NCI-H2107 (cell line): Measurements from ENCODE around the gene CARMIL1.

ENCODE experiments used
- DNase-seq: peaks from one replicate; lab custom pipeline; 2025; lab: John Stamatoyannopoulos, UW

CARMIL1 gene

DNA sequence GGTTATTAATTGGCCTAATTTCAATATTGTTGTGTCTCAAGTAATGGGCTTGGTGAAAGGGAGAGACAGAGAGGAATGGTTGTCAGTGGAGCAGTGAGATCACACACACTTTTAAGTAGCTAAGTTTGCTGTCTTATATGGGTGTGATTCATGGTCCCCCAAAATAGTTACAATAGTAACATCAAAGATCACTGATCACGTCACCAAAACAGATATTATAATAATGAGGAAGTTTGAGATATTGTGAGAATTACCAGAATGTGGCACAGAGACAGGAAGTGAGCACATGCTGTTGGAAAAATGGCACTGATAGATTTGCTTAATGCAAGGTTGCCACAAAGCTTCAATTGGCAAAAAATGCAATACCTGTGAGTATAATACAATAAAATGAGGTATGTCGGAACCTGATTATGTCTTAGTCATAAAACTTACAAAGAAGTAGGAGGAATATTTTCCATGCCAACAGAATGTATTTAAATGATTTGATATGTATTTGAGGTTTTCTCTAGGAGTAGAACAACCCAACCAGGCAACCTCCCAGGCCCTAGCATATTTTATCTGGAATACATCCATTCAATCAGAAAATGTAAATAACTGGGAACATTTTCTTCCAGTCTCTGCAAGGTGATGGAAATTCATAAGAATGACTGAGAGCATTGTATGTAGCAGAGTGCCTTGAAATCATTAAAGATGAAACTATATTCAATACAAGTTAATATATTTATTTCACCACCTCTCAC, 167.8 kb downstream of the CARMIL1 start:
- DNase-seq, result no peak

DNA sequence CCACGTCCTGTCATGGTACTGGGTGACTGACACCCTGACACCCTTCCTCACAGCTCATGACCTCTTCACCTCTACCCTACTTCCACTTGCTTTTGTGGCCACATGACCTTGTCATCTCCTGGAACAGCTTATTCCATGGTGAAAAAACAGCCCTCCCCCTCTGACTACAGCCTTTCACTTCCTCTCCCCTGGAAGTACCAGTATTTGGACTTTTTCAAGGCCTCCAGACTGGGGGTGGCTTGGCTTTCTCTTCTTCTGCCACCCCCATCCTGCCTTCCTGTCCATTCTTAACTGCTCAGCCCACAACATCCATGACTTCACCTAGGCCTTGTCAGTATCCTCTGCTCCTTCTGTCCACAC, 168.4 kb downstream of the CARMIL1 start:
- DNase-seq, result no peak

DNA sequence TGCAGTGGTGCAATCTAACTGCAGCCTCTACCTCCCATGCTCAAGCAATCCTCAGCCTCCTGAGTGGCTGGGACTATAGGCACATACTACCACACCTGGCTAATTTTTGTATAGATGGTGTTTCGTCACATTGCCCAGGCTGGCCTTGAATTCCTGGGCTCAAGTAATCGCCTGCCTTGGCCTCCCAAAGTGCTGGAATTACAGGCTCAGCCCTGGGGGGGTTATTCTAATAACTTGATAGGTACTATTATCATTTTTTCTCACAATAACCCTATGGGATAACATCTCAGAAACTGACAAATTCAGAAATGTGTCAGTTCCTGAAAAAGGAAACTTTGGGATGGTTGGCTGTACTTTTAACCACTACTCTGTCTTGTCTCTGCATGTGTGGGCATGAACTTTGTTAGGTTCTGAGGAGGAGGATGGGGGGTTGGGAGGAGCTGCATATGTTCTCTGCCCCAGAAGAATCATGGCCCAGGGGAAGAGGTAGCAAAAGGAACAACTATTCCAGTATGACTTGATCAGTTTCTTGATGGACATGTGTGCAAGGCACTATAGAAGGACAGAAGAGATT, 169.9 kb downstream of the CARMIL1 start:
- DNase-seq, result no peak

GRCh38 chr6:25449774-25450173, 170.6 kb downstream of the CARMIL1 start:
- DNase-seq, result peak; percentile 9

DNA sequence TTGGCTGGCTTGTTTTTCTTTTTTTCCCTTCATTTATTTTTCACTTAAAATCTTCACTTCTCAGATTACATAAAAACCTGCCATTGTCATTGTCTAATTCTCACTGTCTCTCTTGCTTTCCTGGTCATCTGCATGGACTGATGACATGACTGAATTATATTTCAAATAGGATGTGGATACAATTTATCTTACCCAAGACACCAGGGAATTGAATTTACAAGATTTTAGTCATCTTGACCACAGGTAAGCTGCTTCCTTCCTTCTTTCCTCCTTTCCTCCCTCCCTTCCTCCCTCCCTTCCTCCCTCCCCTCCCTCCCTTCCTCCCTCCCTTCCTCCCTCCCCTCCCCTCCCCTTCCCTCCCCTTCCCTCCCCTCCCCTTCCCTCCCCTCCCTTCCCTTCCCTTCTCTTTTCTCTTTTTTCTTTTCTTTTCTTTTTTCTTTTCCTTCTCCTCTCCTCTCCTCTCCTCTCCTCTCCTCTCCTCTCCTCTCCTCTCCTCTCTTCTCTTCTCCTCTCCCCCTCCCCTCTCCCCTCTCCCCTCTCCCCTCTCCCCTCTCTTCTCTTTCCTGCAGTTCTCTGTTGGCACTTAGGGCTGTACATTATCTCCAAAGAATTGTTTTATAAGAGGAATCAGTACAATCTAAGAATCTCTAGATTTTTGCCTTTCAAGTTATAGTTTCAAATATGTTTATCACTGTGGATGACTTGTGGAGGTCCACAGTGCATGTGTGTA, 171.5 kb downstream of the CARMIL1 start:
- no peak for DNase-seq

DNA sequence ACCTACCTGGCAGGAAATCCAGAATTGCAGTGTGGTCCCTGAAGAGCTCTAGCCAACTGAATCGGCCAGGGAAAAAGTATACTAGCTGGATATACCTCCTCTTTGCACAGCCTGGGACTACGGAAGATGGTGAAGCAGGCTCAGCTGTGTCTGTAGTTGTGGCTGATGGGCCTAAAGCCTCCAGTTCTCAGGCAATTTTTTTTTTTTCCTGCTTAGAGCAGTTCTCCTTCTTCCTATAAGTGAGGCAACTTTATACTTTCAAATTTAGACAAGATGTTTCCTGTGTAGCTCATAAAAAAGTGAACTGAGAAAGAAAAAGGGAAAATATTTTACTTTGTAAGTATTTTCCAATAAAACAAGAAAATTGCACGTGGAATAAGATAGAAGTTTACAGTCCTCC, 172.9 kb downstream of the CARMIL1 start:
- no peak for DNase-seq

DNA sequence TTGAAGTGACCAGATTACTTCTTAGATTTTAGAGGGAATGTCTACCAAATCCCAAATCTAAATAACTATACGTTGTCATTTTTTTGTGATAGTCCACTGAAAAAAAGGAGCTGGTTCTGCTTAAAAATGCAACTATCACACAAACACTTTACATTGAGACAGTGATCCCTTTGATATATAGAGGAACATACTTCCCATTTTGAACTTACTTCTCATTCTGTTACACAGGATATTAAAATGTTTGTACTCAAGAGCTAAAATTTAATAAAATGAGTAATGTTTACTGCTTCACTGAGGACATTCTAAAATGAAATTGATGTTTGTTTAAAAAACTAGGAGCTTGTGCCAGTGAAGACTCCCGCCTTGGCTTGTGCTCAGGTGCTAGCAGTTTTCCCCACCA, 174.1 kb downstream of the CARMIL1 start:
- no peak for DNase-seq

- no peak for DNase-seq
Measured at GRCh38 chr6:25454136-25454535, 175.0 kb downstream of the CARMIL1 start.

DNA sequence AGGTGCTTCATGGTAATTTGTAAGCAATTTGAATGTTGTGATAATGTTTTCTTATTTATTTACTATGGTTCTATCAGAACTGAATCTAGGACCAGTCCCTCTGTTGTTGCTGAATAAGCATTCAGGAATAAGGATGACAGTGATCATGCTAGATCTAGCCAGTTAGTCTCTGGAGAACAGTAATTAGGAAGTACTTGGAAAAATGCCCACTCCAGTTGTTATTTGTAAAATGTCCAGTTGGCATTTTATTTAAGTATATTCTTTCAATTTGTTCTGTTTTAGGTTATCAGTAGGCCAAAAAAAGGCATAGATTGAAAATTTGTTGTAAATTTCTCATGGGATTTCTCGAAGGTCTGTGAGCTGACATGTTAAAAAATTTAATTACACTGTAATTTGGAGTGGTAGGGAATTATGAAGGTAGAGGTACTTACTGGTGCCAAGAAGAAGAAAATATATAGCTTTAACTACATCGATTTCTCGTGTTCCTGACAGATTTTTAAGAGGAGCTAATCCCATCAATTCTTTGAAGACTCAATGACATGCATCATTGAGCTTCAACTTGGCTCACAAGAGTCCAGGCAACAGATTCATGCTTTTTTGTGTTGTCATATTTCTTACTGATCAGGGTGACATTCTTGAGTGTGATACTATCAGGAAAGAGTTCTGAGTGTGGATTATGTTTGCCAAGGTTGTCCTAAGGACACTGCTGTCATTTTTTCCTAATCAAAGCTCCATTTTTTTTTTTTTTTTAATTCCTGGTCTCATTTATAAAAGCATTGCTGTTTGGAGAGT, 177.3 kb downstream of the CARMIL1 start:
- no peak for DNase-seq

- no peak for DNase-seq
Measured at GRCh38 chr6:25457516-25457915, 178.3 kb downstream of the CARMIL1 start.

- no peak for DNase-seq
Measured at GRCh38 chr6:25458485-25458884, 179.3 kb downstream of the CARMIL1 start.

DNA sequence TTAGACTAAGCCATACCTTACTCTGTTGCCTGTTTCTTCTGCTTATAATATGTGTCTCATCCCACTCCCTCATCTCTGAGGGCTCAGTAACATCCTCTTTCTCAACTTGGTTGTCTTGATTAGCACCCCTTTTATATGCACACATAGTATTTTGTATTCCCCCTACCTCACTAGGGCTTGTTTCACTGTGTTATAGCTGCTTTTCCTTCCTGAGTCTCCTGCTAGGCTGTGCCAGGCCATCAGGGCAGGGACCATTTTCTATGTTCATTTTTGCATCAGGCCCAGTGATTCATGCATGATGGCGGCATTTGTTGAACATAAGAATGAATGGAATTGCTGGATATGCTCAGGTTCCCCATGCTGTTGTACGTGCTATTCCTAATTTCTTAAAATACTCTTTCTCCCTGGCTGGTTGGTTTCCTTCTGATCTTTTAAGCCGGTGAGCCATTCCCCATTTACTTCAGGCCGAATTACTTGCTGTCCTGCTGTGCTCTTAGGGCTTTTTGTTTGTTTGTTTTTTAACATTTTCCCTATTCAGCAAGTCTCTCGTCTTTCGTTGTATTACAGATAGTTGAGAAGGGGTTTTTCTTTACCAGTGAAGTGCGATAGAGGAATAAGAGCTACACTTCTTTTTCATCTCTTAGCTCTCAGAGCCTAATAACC, 183.2 kb downstream of the CARMIL1 start:
- no peak for DNase-seq

DNA sequence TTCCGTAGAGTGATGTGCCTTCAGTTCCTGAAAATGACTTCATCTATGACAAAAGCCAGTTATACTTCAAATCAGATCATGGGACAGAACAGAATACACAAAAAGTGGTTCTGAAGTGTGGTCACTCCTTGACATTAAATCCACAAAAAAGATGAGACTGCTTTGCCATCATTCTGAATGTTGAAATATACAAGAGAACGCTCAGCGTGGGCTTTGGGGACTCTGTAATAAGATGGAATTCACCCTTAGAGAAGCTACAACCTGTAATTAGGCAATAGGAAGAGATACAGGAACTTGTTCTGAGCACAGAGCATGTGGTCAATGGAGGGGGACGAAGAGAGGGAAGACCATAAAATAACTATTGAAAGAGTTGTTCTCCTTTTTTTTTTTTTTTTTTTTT, 184.3 kb downstream of the CARMIL1 start:
- DNase-seq, result no peak

GRCh38 chr6:25464225-25464624, 185.1 kb downstream of the CARMIL1 start:
- DNase-seq, result no peak

GRCh38 chr6:25465941-25466340, 186.8 kb downstream of the CARMIL1 start:
- no peak for DNase-seq

- no peak for DNase-seq
Measured at GRCh38 chr6:25468881-25469280, 189.7 kb downstream of the CARMIL1 start.

- DNase-seq, result no peak
Measured at GRCh38 chr6:25469797-25470388, 190.7 kb downstream of the CARMIL1 start.

DNA sequence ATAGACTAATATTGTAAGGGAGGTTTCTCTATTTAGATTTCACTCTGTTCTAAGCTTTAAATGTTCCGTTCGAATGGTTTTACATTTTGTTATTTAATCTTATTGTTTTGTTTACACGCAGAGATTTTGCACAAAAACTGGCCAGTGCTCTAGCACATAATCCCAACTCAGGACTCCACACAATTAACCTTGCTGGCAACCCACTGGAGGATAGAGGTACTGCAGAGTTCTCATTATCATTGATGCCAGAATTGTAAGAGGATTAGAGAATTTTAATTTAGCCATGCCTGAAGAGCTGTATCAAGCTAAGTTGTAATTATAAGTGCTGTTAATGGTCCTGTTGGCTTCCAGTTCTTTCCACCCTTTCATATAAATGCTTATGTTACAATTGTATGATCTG, 193.1 kb downstream of the CARMIL1 start:
- DNase-seq, result no peak

DNA sequence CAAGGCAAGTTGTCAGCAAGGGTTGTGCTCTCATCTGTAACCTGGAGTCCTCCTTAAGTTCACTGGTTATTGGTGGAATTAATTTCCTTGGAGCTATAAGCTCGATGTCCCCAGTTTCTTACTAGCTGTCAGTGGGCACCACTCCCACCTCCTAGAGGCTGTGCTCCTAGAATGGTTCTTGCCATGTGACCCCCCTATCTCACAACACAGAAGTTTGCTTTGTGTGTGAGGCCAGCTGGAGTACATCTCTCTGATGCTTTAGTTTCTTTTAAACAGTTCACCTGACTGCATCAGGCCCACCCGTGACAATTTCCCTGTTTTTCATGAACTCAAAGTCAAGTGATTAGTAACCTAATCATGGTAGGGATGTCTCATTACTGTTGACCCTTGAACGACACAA, 193.7 kb downstream of the CARMIL1 start:
- DNase-seq, result no peak

DNA sequence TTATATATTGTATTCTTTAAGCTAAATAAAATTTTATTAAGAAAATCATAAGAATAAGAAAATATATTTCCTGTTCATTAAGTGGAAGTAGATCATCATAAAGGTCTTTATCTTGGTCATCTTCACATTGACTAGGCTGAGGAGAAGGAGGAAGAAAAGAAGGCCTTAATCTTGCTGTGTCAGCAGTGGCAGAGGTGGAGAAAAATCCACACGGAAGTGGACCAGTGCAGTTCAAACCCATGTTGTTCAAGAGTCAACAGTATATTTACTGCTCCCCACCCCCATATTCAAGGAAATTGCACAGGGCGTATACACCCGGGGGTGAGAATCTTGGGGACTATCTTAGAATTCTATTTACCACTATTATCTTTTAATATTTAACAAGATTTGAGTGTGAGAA, 194.3 kb downstream of the CARMIL1 start:
- DNase-seq, result no peak

- no peak for DNase-seq
Measured at GRCh38 chr6:25476126-25476525, 197.0 kb downstream of the CARMIL1 start.
